ENCODE measurements around the gene MYO1B.

MYO1B gene

DNA sequence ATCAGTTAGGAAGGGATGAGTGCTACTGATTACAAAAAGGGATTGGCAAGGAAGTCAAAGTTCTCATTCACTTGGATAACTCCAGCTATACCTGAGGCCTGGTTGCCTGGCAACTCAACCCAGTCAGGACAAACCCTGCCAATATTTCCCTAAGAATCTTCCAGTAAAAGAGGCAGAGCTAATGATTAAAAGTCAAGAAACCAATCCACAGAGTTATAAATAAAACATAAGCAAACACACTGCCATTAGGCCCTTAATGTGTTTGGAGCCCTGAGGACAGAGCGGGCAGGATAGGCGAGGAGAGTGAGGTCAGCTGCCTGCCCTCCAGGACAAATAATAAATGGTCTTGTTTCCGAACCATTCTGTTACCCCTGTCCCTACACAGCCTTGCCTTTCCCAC, 217.2 kb downstream of the MYO1B start:
- DNase-seq (ENCODE audit: low spot score), result no peak

GRCh38 chr2:191463790-191464189, 218.6 kb downstream of the MYO1B start:
- no peak for TF ChIP-seq CTCF (IDR thresholded peaks at IDR 0.05; ENCODE audit: extremely low read depth, missing control alignments)

More for the DNA sequence above, 217.2 kb downstream of the MYO1B start:
- TF ChIP-seq CTCF (IDR thresholded peaks at IDR 0.05; ENCODE audit: extremely low read depth, missing control alignments), result no peak

GRCh38 chr2:191465766-191466420, 220.7 kb downstream of the MYO1B start:
- no peak for TF ChIP-seq CTCF (IDR thresholded peaks at IDR 0.05; ENCODE audit: extremely low read depth, missing control alignments)
- DNase-seq (ENCODE audit: low spot score), result no peak

More at GRCh38 chr2:191463790-191464189, 218.6 kb downstream of the MYO1B start:
- no peak for DNase-seq (ENCODE audit: low spot score)

DNA sequence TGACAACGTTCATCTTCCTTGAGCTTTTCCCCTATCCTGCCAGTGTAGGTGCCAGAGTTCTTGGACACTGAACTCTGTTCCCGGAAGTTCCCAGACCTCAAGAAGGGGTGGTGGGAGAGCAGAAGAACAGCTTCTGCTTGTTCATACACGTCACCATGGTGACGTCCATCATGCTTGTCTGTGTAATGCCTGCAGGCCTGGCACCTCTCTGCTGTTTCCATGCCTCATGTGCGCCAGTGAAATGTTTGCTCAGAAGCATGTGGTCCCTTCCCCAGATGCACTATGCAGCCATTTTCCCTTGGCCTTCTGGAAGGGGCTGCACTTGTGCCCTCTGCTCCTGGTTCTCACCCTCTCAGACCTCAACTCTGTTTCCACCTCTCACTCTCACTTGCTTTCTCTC, 221.9 kb downstream of the MYO1B start:
- TF ChIP-seq CTCF (IDR thresholded peaks at IDR 0.05; ENCODE audit: extremely low read depth, missing control alignments), result no peak
- DNase-seq (ENCODE audit: low spot score), result no peak

DNA sequence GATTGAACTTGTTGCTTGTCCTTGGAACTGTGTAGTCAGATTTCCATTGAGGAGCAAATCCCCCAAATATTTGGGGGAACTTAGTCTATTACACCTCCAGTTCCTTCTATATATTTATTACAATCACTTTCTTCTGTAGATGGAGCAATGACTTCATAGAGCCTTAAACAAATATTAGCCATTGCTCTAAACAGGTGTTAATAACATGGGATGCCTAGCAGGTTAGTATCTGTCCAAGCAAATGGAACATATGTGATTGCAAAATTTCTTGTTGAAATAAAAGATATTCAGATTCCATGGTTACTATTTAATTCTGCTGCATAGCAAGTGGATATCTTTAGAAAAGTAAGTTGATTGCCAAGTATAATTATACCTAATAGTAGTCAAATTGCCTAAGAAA, 225.1 kb downstream of the MYO1B start:
- TF ChIP-seq CTCF (IDR thresholded peaks at IDR 0.05; ENCODE audit: extremely low read depth, missing control alignments), result no peak

DNA sequence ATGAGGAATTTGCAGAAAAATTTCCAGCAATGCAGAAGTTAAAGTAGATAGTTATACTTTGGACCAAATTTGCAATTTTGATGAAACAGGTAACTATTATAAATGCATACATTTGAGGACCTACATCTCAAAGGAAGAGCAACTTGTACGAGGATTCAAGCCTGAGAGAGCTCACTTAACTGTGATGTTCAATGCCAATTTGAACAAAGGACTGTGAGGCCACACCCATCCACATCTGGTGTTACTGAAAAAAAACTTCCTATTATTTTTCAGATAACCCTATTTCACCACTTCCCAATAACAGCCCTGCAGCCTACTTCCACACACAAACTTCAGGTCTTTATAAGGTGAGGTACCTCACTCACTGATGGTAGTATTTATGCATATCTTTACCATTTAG, 229.3 kb downstream of the MYO1B start:
- no peak for TF ChIP-seq CTCF (IDR thresholded peaks at IDR 0.05; ENCODE audit: extremely low read depth, missing control alignments)
- DNase-seq (ENCODE audit: low spot score), result no peak

More for the DNA sequence above, 225.1 kb downstream of the MYO1B start:
- DNase-seq (ENCODE audit: low spot score), result no peak
